Activated CD4-positive, alpha-beta T cell treated with anti-CD3 and anti-CD28 coated beads, Interleukin-10, Interleukin-2, amounts not matched to agents 100 ng/mL and 50 ng/mL, durations not matched to agents 16 hours and 8 hours (primary cell): ENCODE data around the gene CROCC2.

Source experiments
- DNase-seq: peaks from one replicate; pipeline ENCODE4 v3.0.0-alpha.2; 2020

Gene CROCC2

DNA sequence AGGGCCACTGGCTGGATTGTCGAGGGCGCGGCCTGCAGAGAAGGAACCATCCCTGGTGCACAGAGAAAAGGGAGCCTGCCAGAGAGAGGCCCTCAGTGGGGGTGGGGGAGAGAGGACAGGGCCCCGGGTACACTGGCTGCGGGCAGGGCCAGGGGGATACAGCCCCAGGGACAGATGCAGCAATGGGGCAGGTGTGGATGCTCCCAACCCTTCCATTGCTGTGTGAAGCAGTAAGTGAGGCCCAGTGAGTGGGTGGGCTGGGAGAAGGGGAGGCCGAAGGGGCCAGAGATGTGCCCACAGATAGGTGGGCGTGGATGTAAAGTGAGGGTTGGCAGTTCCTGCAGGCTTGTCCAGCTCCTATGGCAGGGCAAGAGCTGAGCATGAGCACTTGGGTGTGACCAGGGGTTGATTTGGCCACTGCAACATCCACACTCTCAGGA lies 30.1 kb upstream of the CROCC2 start:
- no peak for DNase-seq

DNA sequence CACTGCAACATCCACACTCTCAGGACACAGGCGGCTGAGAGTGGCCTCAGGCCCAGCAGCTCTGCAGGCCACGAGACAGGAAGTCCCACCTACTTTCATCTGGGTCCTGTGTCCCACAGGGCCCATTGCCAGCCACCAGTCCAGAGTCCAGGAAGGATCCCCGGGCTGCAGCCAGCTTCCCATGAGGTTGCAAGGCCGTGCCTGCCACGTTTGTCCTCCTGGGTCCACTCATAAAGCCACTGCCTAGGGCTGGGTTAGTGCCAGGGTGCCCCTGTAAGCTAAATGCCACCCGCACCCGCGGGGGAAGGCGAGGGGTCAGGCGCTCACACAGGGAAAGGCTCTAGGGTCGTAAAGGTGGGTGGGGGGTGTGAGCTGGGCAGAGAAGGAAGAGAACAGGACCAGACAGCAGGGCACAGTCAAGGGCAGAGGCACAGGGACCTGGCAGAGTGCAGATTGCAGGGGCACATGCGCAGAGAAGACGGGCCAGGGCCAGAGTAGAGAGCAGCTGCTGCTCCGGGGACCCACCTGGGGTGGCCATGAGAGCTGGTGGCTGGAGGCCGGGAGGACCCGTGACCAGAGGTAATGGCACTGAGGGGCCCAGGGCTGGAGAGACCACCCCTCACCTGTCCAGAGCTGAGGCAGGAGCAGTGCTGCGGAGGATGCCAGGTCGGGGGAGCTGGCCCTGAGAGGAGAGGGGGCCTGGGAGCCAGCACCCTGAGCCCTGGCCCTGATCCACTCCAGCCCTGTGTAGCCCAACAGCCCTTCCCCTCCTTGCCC lies 29.5 kb upstream of the CROCC2 start:
- no peak for DNase-seq

DNA sequence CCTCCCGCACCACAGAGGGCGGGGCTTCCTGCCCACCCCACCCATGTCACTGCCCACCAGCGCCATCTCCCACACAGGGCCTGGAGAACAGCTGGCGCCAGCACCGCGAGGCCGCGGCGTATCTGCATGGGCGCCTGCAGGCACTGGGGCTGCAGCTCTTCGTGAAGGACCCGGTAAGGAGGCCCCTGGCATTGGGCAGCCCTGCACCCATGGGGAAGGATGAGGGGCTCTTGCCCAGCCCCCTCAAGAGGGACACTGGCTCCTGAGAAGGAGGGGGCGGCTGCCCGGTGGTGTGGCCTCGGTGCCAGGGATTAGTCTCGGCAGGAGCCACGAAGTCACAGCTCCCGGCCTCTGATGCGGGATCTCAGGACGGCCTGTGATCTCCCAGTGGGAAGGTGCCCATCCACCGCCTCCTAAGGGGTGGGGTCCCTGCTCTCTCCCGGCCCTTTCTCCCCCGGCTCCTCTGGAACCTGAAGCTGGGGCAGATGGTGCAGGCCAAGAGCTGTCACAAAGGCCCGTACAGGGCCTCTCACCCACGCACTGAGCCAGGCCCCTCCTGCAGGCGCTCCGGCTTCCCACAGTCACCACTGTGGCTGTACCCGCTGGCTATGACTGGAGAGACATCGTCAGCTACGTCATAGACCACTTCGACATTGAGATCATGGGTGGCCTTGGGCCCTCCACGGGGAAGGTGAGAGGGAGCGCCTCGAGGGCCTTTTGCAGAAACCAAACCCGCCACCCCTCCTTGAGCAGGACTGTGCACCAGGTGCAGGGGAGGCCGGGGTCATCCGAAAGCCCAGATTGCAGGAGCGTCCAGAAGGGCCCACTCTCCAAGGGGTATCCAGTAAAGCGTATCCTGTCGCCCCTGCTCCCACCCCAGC lies 28.4 kb upstream of the CROCC2 start:
- no peak for DNase-seq

DNA sequence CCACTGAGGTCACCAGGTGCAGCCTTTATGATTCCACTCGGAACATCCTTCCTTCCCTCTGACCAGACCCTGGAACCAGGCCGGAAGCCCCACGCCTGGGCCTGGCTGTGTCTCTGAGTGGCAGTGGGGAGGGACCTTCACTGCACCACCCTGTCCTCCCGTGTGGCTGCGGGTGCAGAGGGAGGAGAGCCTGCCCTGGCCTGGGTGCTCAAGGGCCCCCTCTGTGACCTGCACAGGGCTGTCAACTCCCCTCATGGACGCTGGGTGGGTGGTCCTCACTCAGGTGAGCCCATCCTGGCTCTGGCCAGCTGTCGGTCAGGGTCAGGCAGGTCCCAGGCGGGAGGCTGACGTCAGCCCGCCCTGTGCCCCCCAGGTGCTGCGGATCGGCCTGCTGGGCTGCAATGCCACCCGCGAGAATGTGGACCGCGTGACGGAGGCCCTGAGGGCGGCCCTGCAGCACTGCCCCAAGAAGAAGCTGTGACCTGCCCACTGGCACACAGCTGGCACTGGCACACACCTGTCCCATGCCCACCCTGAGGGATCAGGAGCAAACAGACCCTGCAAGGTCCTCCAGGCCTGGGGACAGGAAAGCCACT lies 27.7 kb upstream of the CROCC2 start:
- no peak for DNase-seq

DNA sequence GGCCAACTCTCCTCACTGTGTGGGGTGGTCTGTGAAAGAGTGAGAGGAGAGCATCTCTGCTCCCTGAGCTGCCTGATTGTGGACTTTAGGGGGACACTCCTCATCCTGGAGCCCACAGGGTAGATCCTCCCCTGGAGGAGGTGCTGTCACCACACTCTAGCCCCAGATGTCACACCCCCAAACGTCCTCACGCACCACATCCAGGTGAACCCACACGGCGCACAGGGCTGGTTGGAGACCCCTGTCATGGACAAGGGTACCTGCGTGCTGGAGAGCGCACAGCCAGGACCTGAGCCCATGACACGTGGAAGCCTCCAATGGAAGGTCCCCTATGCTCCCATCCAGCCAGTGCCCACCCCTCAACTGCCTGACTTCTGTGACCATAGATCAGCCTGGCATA lies 27.0 kb upstream of the CROCC2 start:
- no peak for DNase-seq

DNA sequence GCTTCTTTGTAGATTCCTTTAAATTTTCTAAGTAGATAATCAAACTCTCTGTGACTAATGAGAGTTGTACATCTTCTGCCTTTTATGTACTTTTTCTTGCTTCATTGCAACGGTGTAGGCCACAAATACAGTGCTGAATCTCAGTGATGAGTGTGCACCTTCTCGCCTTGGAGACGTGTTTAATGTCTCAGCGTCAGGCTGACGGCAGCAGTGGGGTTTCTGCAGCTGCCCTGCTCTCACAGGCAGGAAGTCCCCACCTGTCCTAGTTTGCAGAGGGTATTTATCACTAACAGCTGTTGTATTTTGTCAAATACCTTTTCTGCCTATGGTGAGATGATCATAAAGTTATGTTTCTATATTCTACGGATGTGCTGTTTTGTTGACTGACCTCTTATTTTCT lies 24.2 kb upstream of the CROCC2 start:
- no peak for DNase-seq

DNA sequence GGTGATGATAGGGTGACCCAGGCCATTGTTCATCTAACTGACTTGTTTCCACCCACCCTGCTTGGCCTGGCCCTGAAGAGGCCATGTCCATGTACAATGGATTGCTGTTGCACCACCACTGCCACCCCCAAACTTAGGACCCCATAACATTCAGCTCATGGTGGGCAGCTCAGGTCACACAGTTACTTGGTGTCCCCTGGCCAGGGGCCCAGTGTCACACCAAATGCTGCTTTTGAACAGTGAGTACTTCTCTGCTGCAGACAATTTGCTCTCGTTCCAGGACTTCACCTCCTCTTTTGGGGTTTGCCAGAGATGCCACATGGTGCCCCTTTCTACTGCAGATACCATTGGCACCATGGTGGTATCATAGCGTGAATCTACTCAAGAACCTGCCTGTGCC lies 21.9 kb upstream of the CROCC2 start:
- DNase-seq = no peak

DNA sequence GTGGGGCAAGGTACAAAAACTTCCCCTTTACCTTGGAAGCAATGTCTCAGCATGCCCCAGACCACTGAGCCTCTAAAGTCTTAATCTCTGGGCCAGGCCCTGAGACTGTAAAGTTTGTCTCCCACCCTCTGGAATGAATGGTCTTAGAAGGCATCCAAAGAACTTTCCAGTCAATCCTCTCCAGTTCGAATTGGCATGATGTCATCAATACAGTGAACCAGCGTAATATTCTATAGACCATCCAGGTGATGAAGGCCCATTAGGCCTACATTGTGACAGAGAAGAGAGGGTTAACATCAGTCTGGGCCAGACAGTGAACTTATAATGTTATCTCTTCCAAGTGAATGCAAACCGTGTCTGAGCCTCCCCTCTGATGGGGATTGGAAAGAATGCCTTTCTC lies 21.4 kb upstream of the CROCC2 start:
- no peak for DNase-seq

DNA sequence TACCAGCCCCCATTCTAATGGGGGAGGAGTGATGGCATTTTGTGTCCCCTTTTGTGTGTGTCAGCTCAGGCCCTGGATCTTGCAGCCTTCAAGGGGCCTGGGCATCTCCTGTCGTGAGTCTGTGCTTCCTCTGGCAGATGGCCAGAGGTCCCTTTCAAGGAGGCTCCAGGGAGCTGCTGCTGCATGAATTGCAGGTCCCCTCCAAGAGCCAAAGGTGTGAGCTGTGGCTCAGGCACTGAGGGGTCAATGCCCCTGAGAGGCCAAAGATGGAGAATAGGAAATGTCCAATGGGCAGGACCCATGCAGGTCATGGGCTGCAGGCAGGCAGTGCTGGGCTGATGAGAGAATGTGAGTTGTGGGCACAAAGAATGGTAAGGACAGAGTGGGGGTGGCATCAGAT lies 20.6 kb upstream of the CROCC2 start:
- no peak for DNase-seq

DNA sequence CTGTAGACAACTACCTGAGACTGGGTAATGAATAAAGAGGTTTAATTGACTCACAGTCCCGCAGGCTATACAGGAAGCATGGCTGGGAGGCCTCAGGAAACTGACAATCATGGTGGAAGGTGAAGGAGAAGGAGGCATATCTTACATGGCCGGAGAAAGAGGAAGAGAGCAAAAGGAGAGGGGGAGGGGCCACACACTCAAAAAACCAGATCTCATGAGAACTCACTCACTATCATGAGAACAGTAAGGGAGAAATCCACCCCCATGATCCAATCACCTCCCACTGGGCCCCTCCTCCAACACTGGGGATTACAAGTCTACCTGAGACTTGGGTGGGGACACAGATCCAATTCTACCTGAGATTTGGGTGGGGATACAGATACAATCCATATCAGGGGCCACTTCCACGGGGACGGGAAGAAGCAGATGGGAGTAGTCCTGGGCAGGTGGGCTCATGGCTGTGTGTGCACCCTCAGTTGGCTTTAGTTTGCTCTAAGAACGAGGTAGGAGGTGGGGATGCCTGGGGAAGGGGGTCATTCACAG lies 20.0 kb upstream of the CROCC2 start:
- DNase-seq = no peak

DNA sequence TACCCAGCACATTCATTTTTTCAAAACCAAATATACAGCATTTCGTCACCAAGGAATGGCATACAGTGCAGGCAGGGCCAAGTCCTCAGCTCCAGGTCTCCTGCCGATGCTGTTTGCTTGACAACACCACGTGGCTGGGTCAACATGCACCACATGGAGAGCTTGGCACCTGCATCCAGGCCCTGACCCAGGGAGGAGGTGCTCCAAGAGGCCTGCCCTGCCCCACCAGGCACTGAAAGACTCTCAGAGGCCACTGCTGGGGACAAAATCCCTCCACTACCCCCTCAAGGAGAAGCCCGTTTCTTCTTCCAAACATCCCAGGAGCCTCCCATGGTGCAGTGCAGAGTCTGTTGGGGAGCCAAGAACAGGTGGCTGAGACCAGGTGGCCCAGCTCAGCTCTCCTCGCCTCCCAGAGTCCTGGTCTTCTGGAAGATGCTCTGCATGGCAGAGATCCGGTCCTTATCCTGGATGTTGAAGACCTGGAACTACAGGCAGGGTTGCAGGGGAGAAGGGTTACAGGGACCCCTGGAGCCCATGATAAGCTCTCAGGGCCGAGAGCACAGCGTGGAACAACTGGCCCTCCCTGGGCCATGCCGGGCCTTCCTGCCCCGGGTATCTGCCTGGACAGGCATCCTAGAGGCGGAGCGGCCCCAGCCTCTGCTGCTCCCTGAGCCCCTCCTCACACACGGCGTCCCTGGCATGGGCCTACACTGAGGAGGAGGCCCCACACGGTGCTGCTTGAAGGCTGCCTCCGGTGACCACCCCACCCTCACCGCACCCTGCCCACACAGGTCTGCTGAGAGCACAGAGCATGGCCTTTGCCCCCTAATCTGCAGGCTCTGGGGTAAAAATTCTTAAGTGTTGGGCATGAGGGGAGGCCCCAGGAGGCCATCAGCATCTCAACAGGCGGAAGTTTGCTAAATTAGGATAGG lies 19.2 kb upstream of the CROCC2 start:
- DNase-seq = no peak

DNA sequence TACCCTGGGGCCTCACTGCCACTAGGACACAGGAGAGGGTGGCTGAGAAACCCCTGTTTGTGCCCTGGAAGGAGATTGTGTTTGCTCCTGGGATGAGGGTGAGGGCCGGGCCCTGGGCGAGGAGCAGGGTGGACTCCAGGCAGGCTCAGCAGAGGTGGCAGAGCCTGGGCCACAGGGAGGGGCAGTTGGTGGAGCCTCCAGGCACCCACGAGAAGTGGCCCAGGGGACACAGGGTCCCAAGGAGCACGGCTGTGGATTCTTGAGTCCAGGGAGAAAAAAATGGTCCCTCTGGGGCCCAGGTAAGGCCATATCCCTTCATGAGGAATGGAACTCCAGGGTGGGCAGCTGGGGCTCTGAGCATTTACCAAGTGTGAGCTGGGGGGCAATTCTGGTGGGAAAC lies 18.5 kb upstream of the CROCC2 start:
- no peak for DNase-seq

DNA sequence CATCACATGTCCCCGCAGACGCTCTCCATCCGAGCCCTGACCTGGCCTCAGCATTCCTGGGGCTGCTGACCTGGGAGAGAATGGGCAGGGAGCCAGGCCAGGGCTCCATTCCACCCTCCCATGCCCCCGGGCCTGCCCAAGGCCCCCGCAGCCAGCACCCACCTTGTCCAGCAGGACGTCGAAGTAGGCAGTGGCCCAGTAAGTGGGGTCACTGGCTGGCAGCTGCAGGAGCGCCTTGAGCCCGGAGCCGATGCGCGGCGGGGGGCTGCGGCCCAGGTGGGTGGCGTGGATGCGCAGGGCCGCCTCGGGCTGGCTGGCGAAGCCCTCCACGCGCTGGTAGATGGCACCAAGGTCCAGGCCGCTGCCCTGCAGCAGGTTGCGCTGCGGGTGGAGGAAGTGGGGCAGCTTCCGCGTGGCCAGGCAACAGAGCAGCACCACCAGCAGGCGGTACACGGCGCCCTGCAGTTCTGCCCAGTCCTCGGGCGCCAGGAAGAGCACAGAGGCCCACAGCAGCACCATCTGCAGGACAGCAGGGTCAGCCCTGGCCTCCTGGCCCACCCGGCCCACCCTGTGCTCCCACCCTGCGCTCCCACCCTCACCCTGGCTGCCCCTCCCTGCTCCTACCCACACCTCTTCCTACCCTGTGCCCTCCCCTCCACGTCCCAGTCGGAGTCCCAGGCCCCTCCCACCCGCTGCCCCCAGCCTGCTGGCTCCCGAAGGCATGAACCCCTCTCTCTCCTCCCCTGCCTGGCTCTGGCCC lies 17.8 kb upstream of the CROCC2 start:
- DNase-seq = no peak

DNA sequence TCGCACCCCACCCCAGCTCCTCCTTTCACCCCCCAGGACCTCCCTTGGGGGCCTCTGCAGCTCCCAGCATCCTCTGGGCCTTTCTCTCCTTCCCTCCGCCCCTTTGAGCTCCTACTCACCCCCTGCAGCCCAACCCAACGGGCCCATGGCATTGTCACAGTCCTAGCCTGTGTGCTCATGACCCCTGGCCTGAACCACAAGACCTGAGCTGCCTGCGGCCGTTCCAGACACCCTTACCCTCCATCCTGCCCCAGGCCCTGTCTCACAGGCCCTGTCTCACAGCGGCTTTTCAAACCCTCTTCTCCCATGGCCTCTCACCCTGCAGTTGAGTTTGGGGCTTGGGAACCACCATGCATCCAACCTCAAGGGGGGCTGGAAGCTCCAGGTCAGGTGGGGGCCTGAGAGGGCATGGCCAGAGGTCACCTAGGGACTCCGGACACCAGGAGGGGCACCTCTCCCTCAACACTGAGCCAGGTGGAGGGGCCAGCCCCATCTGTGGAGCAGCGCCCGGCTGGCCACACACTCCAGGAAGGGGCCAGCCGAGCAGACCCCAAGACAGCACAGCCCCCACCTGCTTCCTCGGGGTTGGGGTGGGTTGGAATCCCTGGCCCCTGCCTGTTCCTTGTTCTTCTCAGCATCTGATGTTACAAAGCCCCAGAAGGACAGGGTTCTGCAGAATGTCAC lies 17.1 kb upstream of the CROCC2 start:
- no peak for DNase-seq

DNA sequence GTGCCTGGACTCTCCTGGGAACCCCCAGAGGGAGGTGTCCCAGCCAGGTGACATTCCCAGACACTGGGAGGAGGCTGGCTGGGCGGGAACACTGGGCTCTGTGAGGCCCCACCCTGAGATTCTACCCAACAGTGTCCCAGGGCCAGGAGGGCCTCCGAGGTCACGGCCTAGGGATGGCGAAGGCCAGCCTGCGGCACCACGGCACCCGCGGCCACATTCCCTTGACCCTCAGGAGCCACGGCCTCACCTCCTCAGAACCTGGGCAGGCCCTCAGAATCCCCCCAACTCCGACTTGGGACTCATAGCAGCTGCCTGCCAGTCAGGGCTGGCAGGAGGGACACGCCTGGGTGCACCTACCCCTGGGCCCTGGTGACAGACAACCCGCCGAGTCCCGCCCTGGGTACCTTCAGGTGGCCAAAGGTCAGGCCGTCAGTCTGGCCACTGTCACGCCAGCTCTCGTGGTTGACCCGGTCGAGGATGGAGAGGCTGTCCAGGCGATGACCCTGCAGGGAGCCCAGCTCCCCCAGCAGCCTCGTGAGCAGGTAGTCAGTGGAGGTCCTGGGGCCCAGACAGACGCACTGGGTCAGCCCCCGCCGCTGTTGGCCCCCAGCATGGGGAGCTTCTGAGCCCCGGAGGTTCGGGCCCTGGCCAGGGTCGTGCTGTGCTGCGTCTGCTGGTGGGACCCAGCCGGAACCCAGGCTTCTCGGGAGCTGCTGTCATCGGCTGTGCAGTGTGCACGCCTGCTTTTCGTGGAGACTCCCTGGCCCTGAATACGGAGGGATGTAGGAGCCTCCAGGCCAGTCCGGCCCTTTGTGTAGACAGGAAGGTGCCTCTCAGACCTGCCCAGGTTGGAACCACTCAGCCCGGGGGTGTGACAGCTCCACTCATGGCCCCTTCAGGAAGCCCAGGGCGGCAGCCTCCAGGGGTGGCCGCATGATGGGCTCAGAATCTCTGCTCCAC lies 16.3 kb upstream of the CROCC2 start:
- DNase-seq = no peak

DNA sequence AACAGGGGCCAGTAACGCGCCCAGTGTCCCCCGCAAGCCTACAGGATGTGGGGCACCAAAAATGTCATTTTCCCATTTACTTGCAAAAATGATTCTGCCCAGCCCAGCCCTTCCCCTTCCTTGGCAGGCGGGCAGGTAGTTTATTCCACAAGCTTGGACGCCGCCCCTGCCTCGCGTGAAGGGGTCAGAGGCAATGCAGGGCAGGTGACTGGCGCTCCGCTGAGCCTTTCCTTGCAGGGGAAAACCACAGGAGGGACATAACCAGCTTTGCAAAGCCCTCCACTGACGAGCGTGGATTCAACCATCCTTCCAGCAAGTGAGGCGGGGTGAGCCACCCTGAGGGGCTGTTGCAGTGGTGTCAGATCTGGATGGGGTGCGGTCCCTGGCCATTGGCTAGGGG lies 15.4 kb upstream of the CROCC2 start:
- no peak for DNase-seq

DNA sequence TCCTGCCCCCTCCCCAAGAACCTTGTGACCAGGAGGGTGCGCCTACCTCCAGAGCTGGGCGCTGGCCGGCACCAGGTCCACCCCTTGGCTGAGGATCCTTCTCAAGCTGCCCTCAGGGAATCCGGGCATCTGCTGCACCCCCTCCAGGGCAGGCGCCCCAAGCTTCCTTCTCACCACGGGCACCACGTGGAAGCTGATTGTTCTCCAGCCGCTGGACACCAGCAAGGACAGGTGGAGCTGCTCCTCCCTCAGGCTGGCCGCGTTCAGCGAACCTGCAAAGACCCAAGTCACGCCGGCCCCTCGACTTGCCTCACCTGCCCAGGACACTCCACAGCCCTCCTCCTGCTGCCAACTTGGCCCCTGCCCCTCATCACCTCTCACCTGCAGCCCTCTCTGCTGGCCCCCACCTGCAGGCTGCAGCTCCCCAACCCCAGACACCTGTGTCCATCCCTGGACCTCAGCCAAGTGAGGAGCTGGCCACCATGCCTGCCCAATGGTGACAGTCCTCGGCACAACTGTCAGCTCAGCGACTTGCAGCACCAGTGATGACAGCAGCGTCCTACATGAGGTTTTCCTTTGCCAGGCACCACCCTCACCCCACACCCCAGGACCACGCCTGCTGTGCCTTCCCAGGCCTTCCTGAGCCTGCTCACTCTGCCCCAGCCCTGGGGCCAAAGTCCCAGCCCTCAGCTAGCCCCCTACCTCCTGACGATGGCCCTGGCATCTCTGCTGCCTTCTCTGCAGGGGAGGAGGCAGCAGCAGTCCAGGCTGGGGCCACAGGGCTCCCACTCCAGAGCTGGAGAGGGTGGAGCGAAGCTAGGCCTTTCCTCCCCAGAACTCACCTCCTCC lies 14.4 kb upstream of the CROCC2 start:
- DNase-seq = no peak

DNA sequence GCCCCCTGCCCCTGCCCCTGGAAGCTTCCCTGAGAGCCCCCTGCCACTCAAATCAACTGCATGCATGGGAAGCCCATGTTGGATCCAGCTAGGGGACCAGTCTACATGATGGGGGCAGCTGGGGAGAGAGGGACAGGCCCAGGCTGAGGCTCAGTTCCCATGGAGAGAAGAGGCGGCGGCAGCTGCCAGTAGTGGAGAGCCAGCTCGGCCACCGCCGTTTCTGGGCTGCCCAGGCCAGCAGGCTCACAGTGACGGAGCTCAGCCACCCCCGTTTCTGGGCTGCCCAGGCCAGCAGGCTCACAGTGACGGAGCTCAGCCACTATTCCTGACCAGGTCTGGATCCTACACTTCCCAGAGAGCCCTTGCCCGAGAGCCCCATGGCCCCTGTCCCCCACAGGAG lies 13.8 kb upstream of the CROCC2 start:
- DNase-seq = no peak

DNA sequence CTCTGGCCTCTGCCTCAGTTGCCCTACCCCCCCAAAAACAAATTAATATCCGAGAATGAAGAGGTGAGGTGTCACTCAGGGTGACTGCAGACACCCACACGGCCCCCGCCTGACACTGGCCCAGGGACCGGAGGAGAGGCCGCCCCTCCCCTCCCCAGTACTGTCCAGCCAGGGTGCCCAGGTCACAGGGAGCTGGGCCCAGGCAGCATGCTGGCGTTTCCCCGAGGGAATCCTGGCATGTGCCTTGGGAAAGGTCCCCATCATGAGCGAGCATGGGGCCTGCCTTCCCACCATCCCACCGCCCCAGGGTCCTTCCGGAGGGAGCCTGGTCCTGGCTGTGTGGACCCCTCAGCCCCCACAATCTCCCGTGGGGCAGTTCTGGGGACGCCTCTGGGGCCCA lies 13.2 kb upstream of the CROCC2 start:
- DNase-seq = no peak
